ENCODE measurements around the gene PLXNA4. TPM values are rescaled to one million over a fixed set of nuclear protein-coding genes. Genes with fewer than 3 reads are reported as not detected.

The PLXNA4 gene
- total RNA-seq, 1 experiment from 2014 or later: 0.11 TPM

GRCh38 chr7:132402751-132403245 is 173.5 kb downstream of the PLXNA4 start:
- H3K4me3 ChIP-seq (ENCODE audit: low read depth, low read length, poor library complexity, severe bottlenecking): no peak overlapping the region
- no peaks in the 10 kb centered on the region for H3K9me3 ChIP-seq (ENCODE audit: low read depth, low read length, poor library complexity, severe bottlenecking)
- ChIA-PET POLR2A (ENCODE audit: low non-redundant PET) (no interaction called here), CTCF (no interaction called here)
- no peaks in the 10 kb centered on the region for H3K36me3 ChIP-seq (ENCODE audit: insufficient read depth, low read length, poor library complexity, severe bottlenecking)
- TF ChIP-seq CTCF (conservative IDR thresholded peaks at IDR 0.05; ENCODE audit: low read depth, low read length) (no peak), EZH2 (IDR thresholded peaks at IDR 0.05; ENCODE audit: borderline replicate concordance, low read depth, low read length, poor library complexity, severe bottlenecking) (no peak)
- intact Hi-C loops (cut with micrococcal nuclease; ENCODE audit: unreplicated experiment): no loop called here
- H3K27ac ChIP-seq (ENCODE audit: low read depth, low read length, poor library complexity, severe bottlenecking): no peak overlapping the region
- no peaks in the 10 kb centered on the region for H3K27me3 ChIP-seq (replicated peaks; ENCODE audit: insufficient read depth, low read depth, low read length, poor library complexity)
- no peak for DNase-seq (ENCODE audit: low spot score)
- BruUV-seq (replicated peaks): no TSS peak
- no peaks in the 10 kb centered on the region for H3K4me1 ChIP-seq (ENCODE audit: insufficient read depth, low read length, poor library complexity, severe bottlenecking)

DNA sequence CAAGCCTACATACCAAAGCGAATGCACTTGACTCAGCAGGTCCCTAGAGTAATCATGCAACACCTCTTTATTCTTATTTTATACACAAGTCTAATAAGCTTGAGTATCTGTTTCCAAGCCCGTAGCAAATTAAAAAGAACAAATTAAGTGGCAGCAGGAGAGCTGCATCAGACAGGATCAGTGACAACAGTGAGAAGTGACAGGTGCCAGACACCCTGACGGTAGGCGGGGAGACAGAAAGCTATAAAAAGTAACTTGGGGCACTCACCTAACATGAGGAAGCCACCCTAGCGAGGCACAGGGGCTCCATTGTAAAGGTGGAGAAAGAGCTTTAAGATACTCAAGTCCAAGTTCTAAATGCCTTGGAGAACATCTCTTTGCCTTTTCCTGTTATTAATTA is 174.2 kb downstream of the PLXNA4 start:
- no peak for DNase-seq (ENCODE audit: low spot score)
- Histone ChIP-seq H3K9me3 (ENCODE audit: low read depth, low read length, poor library complexity, severe bottlenecking) (no peaks in the 10 kb centered on the region), H3K27me3 (replicated peaks; ENCODE audit: insufficient read depth, low read depth, low read length, poor library complexity) (no peaks in the 10 kb centered on the region), H3K4me1 (ENCODE audit: insufficient read depth, low read length, poor library complexity, severe bottlenecking) (no peaks in the 10 kb centered on the region), H3K27ac (ENCODE audit: low read depth, low read length, poor library complexity, severe bottlenecking) (no peak overlapping the region), H3K36me3 (ENCODE audit: insufficient read depth, low read length, poor library complexity, severe bottlenecking) (no peaks in the 10 kb centered on the region), H3K4me3 (ENCODE audit: low read depth, low read length, poor library complexity, severe bottlenecking) (no peak overlapping the region)
- ChIA-PET CTCF (no interaction called here), POLR2A (ENCODE audit: low non-redundant PET) (no interaction called here)
- no TSS peak for BruUV-seq (replicated peaks)
- intact Hi-C loops (cut with micrococcal nuclease; ENCODE audit: unreplicated experiment): no loop called here
- TF ChIP-seq CTCF (conservative IDR thresholded peaks at IDR 0.05; ENCODE audit: low read depth, low read length): no peak
- no peak for TF ChIP-seq EZH2 (IDR thresholded peaks at IDR 0.05; ENCODE audit: borderline replicate concordance, low read depth, low read length, poor library complexity, severe bottlenecking)

DNA sequence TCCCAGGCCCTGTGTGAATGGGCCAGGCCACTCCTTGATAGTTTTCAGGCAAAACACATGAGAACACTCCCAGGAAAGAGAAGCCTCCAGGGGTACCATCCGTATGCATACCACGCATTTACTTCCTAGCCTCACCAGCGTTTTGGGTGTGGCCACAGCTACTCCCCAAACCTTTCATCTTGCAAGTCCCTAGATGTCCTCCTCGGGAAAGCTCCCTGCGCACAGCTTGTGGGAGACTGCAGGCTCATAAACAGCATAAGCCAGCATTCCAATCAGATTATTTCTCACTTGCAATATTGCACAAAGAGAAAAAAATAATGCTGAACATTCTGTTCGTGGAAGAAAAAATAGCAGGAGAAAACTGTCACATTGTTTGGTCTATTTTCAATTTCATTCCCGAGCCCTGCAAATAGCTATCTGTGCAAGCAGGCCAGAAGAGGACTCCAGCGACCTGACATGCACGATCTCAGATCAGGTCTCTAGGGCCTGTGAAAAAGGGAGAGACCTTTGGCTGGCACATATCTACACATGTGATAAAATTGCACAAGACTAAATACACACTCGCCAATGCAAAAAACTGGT is 175.6 kb downstream of the PLXNA4 start:
- no TSS peak for BruUV-seq (replicated peaks)
- Histone ChIP-seq H3K4me3 (ENCODE audit: low read depth, low read length, poor library complexity, severe bottlenecking) (no peak overlapping the region), H3K4me1 (ENCODE audit: insufficient read depth, low read length, poor library complexity, severe bottlenecking) (no peaks in the 10 kb centered on the region), H3K27me3 (replicated peaks; ENCODE audit: insufficient read depth, low read depth, low read length, poor library complexity) (no peaks in the 10 kb centered on the region), H3K36me3 (ENCODE audit: insufficient read depth, low read length, poor library complexity, severe bottlenecking) (no peaks in the 10 kb centered on the region), H3K27ac (ENCODE audit: low read depth, low read length, poor library complexity, severe bottlenecking) (no peak overlapping the region), H3K9me3 (ENCODE audit: low read depth, low read length, poor library complexity, severe bottlenecking) (no peaks in the 10 kb centered on the region)
- ChIA-PET POLR2A (ENCODE audit: low non-redundant PET) (no interaction called here), CTCF (interaction anchor here (0.6 kb wide), 1 partner anchor 1854 kb away, joined by 3 read pairs; no protein-coding TSS in a partner anchor)
- DNase-seq (ENCODE audit: low spot score): no peak
- intact Hi-C loops (cut with micrococcal nuclease; ENCODE audit: unreplicated experiment): no loop called here
- TF ChIP-seq EZH2 (IDR thresholded peaks at IDR 0.05; ENCODE audit: borderline replicate concordance, low read depth, low read length, poor library complexity, severe bottlenecking) (no peak), CTCF (conservative IDR thresholded peaks at IDR 0.05; ENCODE audit: low read depth, low read length) (no peak)

All from A673 (cell line).